HepG2 (cell line): ENCODE data around the gene DHX8. TPM values are rescaled to one million over a fixed set of nuclear protein-coding genes. Genes with fewer than 3 reads are reported as not detected.
A peak's percentile ranks its signal among the peaks of the same experiment; 100 is the strongest.

Source experiments
- CREM ChIP-seq, 2 experiments: sonication (generic) in 1 of 2; formaldehyde crosslinking in 1 of 2; IDR thresholded peaks; 2 replicates each; pipeline versions ENCODE4 v1.4.0 to v1.6.1; 2016 to 2020; ENCODE audit warnings: antibody characterized with exemption in 1 of 2, mild to moderate bottlenecking in 1 of 2, missing genetic modification reagents in 1 of 2
- EP300 ChIP-seq, 3 experiments: sonication (generic) in 1 of 3; formaldehyde crosslinking in 1 of 3; IDR thresholded peaks; 2 replicates each; pipeline versions ENCODE4 v1.5.1 to v1.6.1; 2011 to 2020; ENCODE audit warnings: low read depth in 2 of 3, low read length in 2 of 3, borderline replicate concordance in 1 of 3, improper control_type of control experiment in 1 of 3, mild to moderate bottlenecking in 1 of 3, missing genetic modification reagents in 1 of 3, moderate library complexity in 1 of 3
- FOXA1 ChIP-seq, 2 experiments: fragments of 450-650 bp in 1 of 2; sonication (generic) in 1 of 2; formaldehyde crosslinking in 1 of 2; IDR thresholded peaks; 2 replicates each; pipeline versions ENCODE4 v1.4.0 to v1.6.1; 2016 to 2020; ENCODE audit warnings: missing genetic modification reagents in 1 of 2
- FOXA3 ChIP-seq: IDR thresholded peaks from 2 replicates; pipeline ENCODE4 v1.6.1; 2016; ENCODE audit warnings: missing genetic modification reagents, missing compliant biosample characterization
- FOXJ3 ChIP-seq: sonication (generic); formaldehyde crosslinking; IDR thresholded peaks from 2 replicates; pipeline ENCODE4 v1.4.0; 2020; ENCODE audit warnings: missing genetic modification reagents, mild to moderate bottlenecking, borderline replicate concordance
- FOXK1 ChIP-seq: sonication (generic); formaldehyde crosslinking; IDR thresholded peaks from 2 replicates; pipeline ENCODE4 v1.4.0; 2020; ENCODE audit warnings: low read depth, missing genetic modification reagents, borderline replicate concordance
- FOXP4 ChIP-seq: sonication (generic); formaldehyde crosslinking; IDR thresholded peaks from 2 replicates; pipeline ENCODE4 v1.4.0; 2020; ENCODE audit warnings: missing genetic modification reagents
- GFI1 ChIP-seq: sonication (generic); formaldehyde crosslinking; IDR thresholded peaks from 2 replicates; pipeline ENCODE4 v1.5.0; 2020; ENCODE audit warnings: missing genetic modification reagents, mild to moderate bottlenecking, borderline replicate concordance
- HMGXB4 ChIP-seq, 2 experiments: sonication (generic) in 1 of 2; formaldehyde crosslinking in 1 of 2; IDR thresholded peaks; 2 replicates each; pipeline versions ENCODE4 v1.4.0 to v1.6.1; 2018 to 2020; ENCODE audit warnings: missing genetic modification reagents in 2 of 2, borderline replicate concordance in 1 of 2, low read depth in 1 of 2, mild to moderate bottlenecking in 1 of 2, missing biosample characterization in 1 of 2
- MXI1 ChIP-seq: IDR thresholded peaks from 3 replicates; pipeline ENCODE4 v1.6.1; 2012; ENCODE audit warnings: low read depth, low read length, inconsistent platforms, borderline replicate concordance
- NFATC3 ChIP-seq: sonication (generic); formaldehyde crosslinking; IDR thresholded peaks from 2 replicates; pipeline ENCODE4 v1.5.1; 2020; ENCODE audit warnings: mild to moderate bottlenecking, missing genetic modification reagents
- NFE2L1 ChIP-seq: sonication (generic); formaldehyde crosslinking; IDR thresholded peaks from 2 replicates; pipeline ENCODE4 v1.4.0; 2020; ENCODE audit warnings: missing genetic modification reagents, mild to moderate bottlenecking, borderline replicate concordance
- NFIB ChIP-seq: sonication (generic); formaldehyde crosslinking; IDR thresholded peaks from 2 replicates; pipeline ENCODE4 v1.9.0; 2021; ENCODE audit warnings: missing genetic modification reagents, mild to moderate bottlenecking, borderline replicate concordance
- SOX13 ChIP-seq, 3 experiments: fragments of 450-650 bp in 1 of 3; sonication (generic) in 1 of 3; formaldehyde crosslinking in 1 of 3; IDR thresholded peaks in 2 of 3; conservative IDR thresholded peaks in 1 of 3; 2 replicates each; pipeline versions ENCODE4 v1.5.0 to v1.6.1; 2016 to 2020; ENCODE audit warnings: antibody characterized with exemption in 1 of 3, mild to moderate bottlenecking in 1 of 3, missing compliant biosample characterization in 1 of 3, missing genetic modification reagents in 1 of 3, moderate library complexity in 1 of 3
- SOX5 ChIP-seq: IDR thresholded peaks from 2 replicates; pipeline ENCODE4 v1.6.1; 2016; ENCODE audit warnings: borderline replicate concordance
- ZGPAT ChIP-seq: IDR thresholded peaks from 2 replicates; pipeline ENCODE4 v1.6.1; 2016; ENCODE audit warnings: mild to moderate bottlenecking
- ZNF121 ChIP-seq: sonication (generic); formaldehyde crosslinking; IDR thresholded peaks from 2 replicates; pipeline ENCODE4 v1.5.0; 2020; ENCODE audit warnings: mild to moderate bottlenecking, missing genetic modification reagents
- polyA plus RNA-seq, 8 experiments: library from polyadenylated mRNA; depleted of rRNA in 3 of 8; stranded (reverse) in 7 of 8; unstranded in 1 of 8; fragments of >200 nt; fragmentation: Illumina TruSeq in 4 of 8; extraction: Trizol in 4 of 8; gene quantifications; 2 replicates each; pipeline versions ENCODE4 v1.2.1 to v1.2.3, GENCODE V29; 2011 to 2016; ENCODE audit warnings: low read depth in 4 of 8, missing spikeins in 1 of 8, mixed read lengths in 1 of 8; ENCODE audit not compliant: insufficient read depth in 1 of 8
- total RNA-seq, 5 experiments: library from RNA; depleted of rRNA; stranded (reverse); fragments of >200 nt; fragmentation: Illumina TruSeq; extraction: Trizol; gene quantifications; 2 replicates each; pipeline ENCODE4 v1.2.3, GENCODE V29; 2016; ENCODE audit warnings: low read depth in 1 of 5
- TF ChIP-seq, protein P1 (sequence below): IDR thresholded peaks from 2 replicates; pipeline ENCODE4 v1.4.0; 2020; ENCODE audit warnings: mild to moderate bottlenecking, missing genetic modification reagents

Gene DHX8
- total and polyA plus RNA-seq, 2 of the 13 experiments (the other 11 are each of a cell fraction or from before 2014, with no cell fraction given), result 24.8 to 48.9 TPM

GRCh38 chr17:43461185-43461584 lies 22.6 kb upstream of the DHX8 start (continued):
- TF ChIP-seq, protein P1, sequence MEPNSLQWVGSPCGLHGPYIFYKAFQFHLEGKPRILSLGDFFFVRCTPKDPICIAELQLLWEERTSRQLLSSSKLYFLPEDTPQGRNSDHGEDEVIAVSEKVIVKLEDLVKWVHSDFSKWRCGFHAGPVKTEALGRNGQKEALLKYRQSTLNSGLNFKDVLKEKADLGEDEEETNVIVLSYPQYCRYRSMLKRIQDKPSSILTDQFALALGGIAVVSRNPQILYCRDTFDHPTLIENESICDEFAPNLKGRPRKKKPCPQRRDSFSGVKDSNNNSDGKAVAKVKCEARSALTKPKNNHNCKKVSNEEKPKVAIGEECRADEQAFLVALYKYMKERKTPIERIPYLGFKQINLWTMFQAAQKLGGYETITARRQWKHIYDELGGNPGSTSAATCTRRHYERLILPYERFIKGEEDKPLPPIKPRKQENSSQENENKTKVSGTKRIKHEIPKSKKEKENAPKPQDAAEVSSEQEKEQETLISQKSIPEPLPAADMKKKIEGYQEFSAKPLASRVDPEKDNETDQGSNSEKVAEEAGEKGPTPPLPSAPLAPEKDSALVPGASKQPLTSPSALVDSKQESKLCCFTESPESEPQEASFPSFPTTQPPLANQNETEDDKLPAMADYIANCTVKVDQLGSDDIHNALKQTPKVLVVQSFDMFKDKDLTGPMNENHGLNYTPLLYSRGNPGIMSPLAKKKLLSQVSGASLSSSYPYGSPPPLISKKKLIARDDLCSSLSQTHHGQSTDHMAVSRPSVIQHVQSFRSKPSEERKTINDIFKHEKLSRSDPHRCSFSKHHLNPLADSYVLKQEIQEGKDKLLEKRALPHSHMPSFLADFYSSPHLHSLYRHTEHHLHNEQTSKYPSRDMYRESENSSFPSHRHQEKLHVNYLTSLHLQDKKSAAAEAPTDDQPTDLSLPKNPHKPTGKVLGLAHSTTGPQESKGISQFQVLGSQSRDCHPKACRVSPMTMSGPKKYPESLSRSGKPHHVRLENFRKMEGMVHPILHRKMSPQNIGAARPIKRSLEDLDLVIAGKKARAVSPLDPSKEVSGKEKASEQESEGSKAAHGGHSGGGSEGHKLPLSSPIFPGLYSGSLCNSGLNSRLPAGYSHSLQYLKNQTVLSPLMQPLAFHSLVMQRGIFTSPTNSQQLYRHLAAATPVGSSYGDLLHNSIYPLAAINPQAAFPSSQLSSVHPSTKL (CRISPR knock-in tag), result peak; percentile 56
- peak; percentile 45; the same call in 1 of the 2 replicates for TF ChIP-seq FOXK1 (CRISPR knock-in tag)
- no peak for TF ChIP-seq MXI1
- TF ChIP-seq FOXP4 (CRISPR knock-in tag), result peak; percentile 76
- TF ChIP-seq SOX5 (CRISPR knock-in tag), result peak; percentile 43; the same call in 1 of the 2 replicates
- peak; percentile 13; the same call in 1 of the 2 replicates for TF ChIP-seq CREM (IDR thresholded peaks at IDR 0.05)
- TF ChIP-seq CREM (CRISPR knock-in tag; IDR thresholded peaks at IDR 0.05), result no peak
- no peak for TF ChIP-seq SOX13 (IDR thresholded peaks at IDR 0.05)
- peak in 1 of 2 experiments; percentile 64; a peak in 1 of 4 replicates for TF ChIP-seq SOX13 (CRISPR knock-in tag; conservative IDR thresholded peaks at IDR 0.05 in 1 of 2, IDR thresholded peaks at IDR 0.05 in 1 of 2)
- no peak for TF ChIP-seq NFIB (CRISPR knock-in tag)
- TF ChIP-seq EP300 (IDR thresholded peaks at IDR 0.05; ENCODE audit: low read depth in 2 of 2, low read length in 2 of 2), result peak in 1 of 2 experiments; percentile 49; a peak in 1 of 4 replicates
- no peak for TF ChIP-seq EP300 (CRISPR knock-in tag; IDR thresholded peaks at IDR 0.05; ENCODE audit: borderline replicate concordance)
- peak; percentile 17; the same call in 1 of the 2 replicates for TF ChIP-seq FOXJ3 (CRISPR knock-in tag)
- no peak for TF ChIP-seq HMGXB4 (CRISPR knock-in tag; IDR thresholded peaks at IDR 0.05; ENCODE audit: borderline replicate concordance in 1 of 2, low read depth in 1 of 2)
- TF ChIP-seq NFE2L1 (CRISPR knock-in tag), result no peak
- TF ChIP-seq FOXA1 (IDR thresholded peaks at IDR 0.05), result no peak
- TF ChIP-seq FOXA1 (CRISPR knock-in tag; IDR thresholded peaks at IDR 0.05), result peak; percentile 48; the same call in 1 of the 2 replicates
- TF ChIP-seq ZNF121, result 0 out of 2 replicates have a peak, but pooled peaks have one; percentile 6
- 0 out of 2 replicates have a peak, but pooled peaks have one; percentile 24 for TF ChIP-seq ZGPAT (CRISPR knock-in tag)
- TF ChIP-seq NFATC3 (CRISPR knock-in tag), result no peak
- 0 out of 2 replicates have a peak, but pooled peaks have one; percentile 24 for TF ChIP-seq GFI1
- TF ChIP-seq FOXA3 (CRISPR knock-in tag), result peak; percentile 74
